Activated CD4-positive, CD25-positive, alpha-beta regulatory T cell treated with anti-CD3 and anti-CD28 coated beads, Interleukin-2, amount 50 U/mL, for 16 hours (primary cell): Measurements from ENCODE around the gene HOXA6.

ENCODE experiments used
- DNase-seq: peaks from one replicate; pipeline ENCODE4 v3.0.0-alpha.2; 2020; ENCODE audit warnings: low read depth, low spot score

The HOXA6 gene

GRCh38 chr7:27162561-27163287, 15.2 kb upstream of the HOXA6 start:
- no peak for DNase-seq

- no peak for DNase-seq
Measured at GRCh38 chr7:27161721-27162560, 14.4 kb upstream of the HOXA6 start.

GRCh38 chr7:27161214-27161720, 13.7 kb upstream of the HOXA6 start:
- DNase-seq: no peak

- peak; percentile 64 for DNase-seq
Measured at GRCh38 chr7:27160546-27161213, 13.1 kb upstream of the HOXA6 start.

GRCh38 chr7:27160145-27160545, 12.6 kb upstream of the HOXA6 start:
- DNase-seq: no peak

GRCh38 chr7:27159266-27160144, 11.9 kb upstream of the HOXA6 start:
- DNase-seq: no peak

GRCh38 chr7:27158436-27159265, 11.1 kb upstream of the HOXA6 start:
- no peak for DNase-seq

GRCh38 chr7:27157702-27158431, 10.3 kb upstream of the HOXA6 start:
- DNase-seq: no peak

- no peak for DNase-seq
Measured at GRCh38 chr7:27156916-27157701, 9.5 kb upstream of the HOXA6 start.

GRCh38 chr7:27156508-27156898, 8.9 kb upstream of the HOXA6 start, which contains the start of gene HOXA7:
Gene HOXA7, minus strand, starts transcription at chr7:27156675. Its CDS starts 130 bp downstream, at chr7:27156545.
- DNase-seq: no peak

GRCh38 chr7:27155816-27156507, 8.4 kb upstream of the HOXA6 start:
- no peak for DNase-seq

GRCh38 chr7:27154901-27155815, 7.6 kb upstream of the HOXA6 start:
- no peak for DNase-seq

- DNase-seq: no peak
Measured at GRCh38 chr7:27154369-27154768, 6.8 kb upstream of the HOXA6 start.

GRCh38 chr7:27153526-27153925, 6.0 kb upstream of the HOXA6 start:
- DNase-seq: no peak

- no peak for DNase-seq
Measured at GRCh38 chr7:27152816-27153442, 5.4 kb upstream of the HOXA6 start.
